Mammary epithelial cell (primary cell): ENCODE data around the gene LRRC47.

Experiments
- EZH2 ChIP-seq: IDR thresholded peaks from 2 replicates; pipeline ENCODE4 v1.6.1; 2012; ENCODE audit warnings: low read length, inconsistent platforms, borderline replicate concordance
- TF ChIP-seq, protein P1 (sequence below), 2 donors: IDR thresholded peaks in 1 of 2; conservative IDR thresholded peaks in 1 of 2; 2 replicates each; pipeline ENCODE4 v1.5.1; 2011 to 2012; ENCODE audit warnings: inconsistent platforms in 2 of 2, low read length in 2 of 2, mild to moderate bottlenecking in 2 of 2, control low read depth in 1 of 2, low read depth in 1 of 2; ENCODE audit not compliant: insufficient read depth in 1 of 2; ENCODE audit errors: extremely low read depth in 1 of 2

DNA sequence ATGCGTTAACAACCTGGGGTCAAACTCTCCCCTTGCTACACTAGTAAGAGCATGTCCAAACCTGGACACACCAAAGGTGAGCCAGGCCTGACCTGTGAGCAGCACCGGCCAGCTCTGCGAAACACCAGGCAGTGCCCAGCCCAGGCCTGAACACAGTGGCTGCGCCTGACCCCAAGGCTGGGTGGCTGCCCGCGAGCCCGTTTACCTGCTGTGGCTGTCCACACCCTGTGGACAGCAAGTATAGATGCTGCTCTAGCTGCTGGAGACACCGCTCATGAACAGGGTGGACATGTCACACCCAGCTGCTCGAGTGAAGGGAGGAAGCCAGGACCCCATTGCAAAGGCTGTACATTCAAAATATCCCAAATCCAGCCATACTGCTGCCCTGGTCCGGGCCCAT lies 51.7 kb downstream of the LRRC47 start:
- TF ChIP-seq, protein P1, sequence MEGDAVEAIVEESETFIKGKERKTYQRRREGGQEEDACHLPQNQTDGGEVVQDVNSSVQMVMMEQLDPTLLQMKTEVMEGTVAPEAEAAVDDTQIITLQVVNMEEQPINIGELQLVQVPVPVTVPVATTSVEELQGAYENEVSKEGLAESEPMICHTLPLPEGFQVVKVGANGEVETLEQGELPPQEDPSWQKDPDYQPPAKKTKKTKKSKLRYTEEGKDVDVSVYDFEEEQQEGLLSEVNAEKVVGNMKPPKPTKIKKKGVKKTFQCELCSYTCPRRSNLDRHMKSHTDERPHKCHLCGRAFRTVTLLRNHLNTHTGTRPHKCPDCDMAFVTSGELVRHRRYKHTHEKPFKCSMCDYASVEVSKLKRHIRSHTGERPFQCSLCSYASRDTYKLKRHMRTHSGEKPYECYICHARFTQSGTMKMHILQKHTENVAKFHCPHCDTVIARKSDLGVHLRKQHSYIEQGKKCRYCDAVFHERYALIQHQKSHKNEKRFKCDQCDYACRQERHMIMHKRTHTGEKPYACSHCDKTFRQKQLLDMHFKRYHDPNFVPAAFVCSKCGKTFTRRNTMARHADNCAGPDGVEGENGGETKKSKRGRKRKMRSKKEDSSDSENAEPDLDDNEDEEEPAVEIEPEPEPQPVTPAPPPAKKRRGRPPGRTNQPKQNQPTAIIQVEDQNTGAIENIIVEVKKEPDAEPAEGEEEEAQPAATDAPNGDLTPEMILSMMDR (conservative IDR thresholded peaks at IDR 0.05 in 1 of 2, IDR thresholded peaks at IDR 0.05 in 1 of 2; ENCODE audit: extremely low read depth in 1 of 2, insufficient read depth in 1 of 2, low read depth in 1 of 2, low read length in 2 of 2) = no peak
- TF ChIP-seq EZH2 = no peak
